Cardiac muscle cell (in vitro differentiated cells and primary cell): ENCODE measurements around the gene CLEC6A. TPM values are rescaled to one million over a fixed set of nuclear protein-coding genes. Genes with fewer than 3 reads are reported as not detected.
"Not testable (repeated sequence)": the region's sequence is repeated elsewhere in the genome, so short reads cannot be mapped to it uniquely, and the experiment has no call there.

Experiments used
- DNase-seq, 2 donors: peaks; one replicate each; pipeline versions ENCODE4 v3.0.0 to v3.0.0-alpha.2; 2010 to 2017; ENCODE audit warnings: low read depth in 1 of 2, low spot score in 1 of 2
- H3K27ac ChIP-seq: fragments of 200-600 bp; sonication (generic); 2 replicates; pipeline ENCODE4 v1.5.1; 2016
- H3K27me3 ChIP-seq: fragments of 200-600 bp; sonication (generic); 2 replicates; pipeline ENCODE4 v1.6.0; 2016; ENCODE audit warnings: control low read depth
- H3K36me3 ChIP-seq: fragments of 200-600 bp; sonication (generic); 2 replicates; pipeline ENCODE4 v1.5.1; 2016; ENCODE audit warnings: control low read depth
- H3K4me1 ChIP-seq: fragments of 200-600 bp; sonication (generic); 2 replicates; pipeline ENCODE4 v1.8.1; 2017; ENCODE audit warnings: low read depth, mild to moderate bottlenecking, mixed run types
- H3K4me3 ChIP-seq: fragments of 200-600 bp; sonication (generic); 2 replicates; pipeline ENCODE4 v1.5.1; 2016; ENCODE audit warnings: mild to moderate bottlenecking
- H3K9me3 ChIP-seq: fragments of 200-600 bp; sonication (generic); 2 replicates; pipeline ENCODE4 v1.5.1; 2017; ENCODE audit warnings: low read depth, mild to moderate bottlenecking, control low read depth
- CTCF ChIP-seq: IDR thresholded peaks from 2 replicates; pipeline ENCODE4 v1.5.1; 2012; ENCODE audit warnings: low read depth, mild to moderate bottlenecking, low read length
- polyA plus RNA-seq: library from polyadenylated mRNA; unstranded; fragments of >200 nt; fragmentation: Nextera tagmentation; extraction: Ambion mirVana; gene quantifications from 2 replicates; pipeline ENCODE4 v1.2.1, GENCODE V29; 2016
- total RNA-seq: library from RNA; depleted of rRNA; stranded (reverse); fragments of >200 nt; gene quantifications from 2 replicates; pipeline ENCODE4 v1.2.3, GENCODE V29; 2016

Gene CLEC6A
- total and polyA plus RNA-seq, 2 experiments from 2014 or later, result 0.21 TPM; not detected in 1

DNA sequence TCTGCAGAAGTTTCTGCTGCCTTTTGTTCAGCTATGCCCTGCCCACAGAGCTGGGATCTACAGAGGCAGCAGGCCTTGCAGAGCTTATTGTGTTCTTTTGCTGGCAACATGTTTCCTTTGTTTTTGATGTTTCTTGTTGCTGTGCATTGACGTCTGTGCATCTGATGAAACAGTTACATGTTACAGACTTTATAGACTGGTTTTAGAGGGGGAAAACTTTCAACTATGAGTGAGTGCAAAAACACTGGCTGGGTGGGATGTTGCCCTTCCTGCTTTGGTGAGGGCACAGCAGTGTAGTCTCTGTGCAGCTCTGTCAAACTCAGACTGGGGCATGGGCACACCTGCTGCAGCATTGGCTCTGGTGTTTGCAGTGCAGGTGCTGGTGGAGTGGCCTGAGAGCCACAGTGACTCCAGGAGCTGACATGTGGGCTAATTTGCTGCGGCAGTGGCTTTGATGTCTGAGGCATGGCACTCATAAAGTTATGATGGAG, 26.9 kb downstream of the CLEC6A start:
- Histone ChIP-seq H3K27ac (peak overlapping the region; percentile 89), H3K27me3 (no peaks in the 10 kb centered on the region), H3K36me3 (no peaks in the 10 kb centered on the region), H3K4me1 (peaks cover 16% of the 10 kb centered on the region), H3K4me3 (no peak overlapping the region), H3K9me3 (no peaks in the 10 kb centered on the region)
- DNase-seq, result no peak
- TF ChIP-seq CTCF, result no peak

DNA sequence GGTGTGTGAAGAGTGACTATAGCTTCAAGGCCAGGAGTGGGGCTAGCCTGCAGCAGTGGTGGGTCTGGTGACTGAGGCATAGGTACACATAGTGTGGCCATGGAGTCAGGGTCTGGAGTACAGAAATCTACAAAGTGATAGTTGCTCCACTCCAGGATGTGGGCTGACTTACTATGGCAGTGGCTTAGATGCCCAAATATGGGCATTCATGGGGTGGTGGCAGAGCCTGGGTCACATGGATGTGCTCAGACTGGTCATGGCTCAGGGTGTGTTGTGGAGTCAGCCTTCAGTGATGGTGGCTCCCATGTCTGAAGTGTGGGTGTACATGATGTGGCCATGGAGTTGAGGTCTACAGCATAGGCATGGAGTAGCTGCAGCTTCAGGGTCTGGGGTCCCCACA, 27.3 kb downstream of the CLEC6A start:
- H3K4me3 ChIP-seq, result no peak overlapping the region
- peak in 1 of 2 donors; percentile 6 for DNase-seq
- H3K4me1 ChIP-seq, result peaks cover 16% of the 10 kb centered on the region
- TF ChIP-seq CTCF, result no peak
- H3K27ac ChIP-seq, result peak overlapping the region; percentile 89
- no peaks in the 10 kb centered on the region for H3K9me3 ChIP-seq
- no peaks in the 10 kb centered on the region for H3K36me3 ChIP-seq
- no peaks in the 10 kb centered on the region for H3K27me3 ChIP-seq

DNA sequence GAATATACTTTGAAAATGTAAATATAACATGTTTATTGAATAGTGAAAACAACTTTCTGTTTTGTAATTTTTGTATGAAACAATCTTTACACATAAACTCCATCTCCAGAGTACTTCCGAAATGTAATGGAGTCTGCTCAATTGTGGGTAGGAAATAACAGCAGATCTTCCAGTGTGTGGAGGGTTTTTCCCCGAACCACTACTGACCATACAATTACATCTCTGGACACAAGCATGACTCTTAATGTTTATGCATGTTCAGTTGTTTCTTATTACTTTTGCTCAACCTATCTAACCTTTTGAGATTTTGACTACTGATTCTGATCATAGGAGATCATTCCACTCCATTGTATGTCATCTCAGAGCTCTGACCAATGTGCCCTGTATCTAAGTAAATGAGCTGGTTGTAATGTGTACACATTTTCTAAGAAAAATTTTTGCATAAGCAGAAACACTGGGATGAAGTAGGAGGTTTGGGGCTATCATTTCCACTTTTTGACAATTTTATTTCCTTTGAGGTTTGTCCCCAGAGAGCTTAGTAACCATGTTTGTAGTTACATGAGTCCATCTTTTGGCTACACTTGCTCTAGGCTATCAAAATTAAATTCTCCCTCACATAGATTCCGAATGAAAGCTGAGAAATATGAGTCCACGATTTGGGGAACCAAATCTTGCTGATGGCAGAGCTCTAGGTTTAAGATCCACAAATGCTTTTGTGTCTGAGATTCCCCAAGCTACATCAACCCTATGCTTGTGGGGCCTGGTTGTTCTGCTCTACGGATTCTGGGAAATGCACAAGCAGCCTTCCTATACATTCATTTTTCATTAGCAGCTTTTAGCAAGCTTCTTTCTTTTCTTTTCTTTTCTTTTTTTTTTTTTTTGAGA, 36.1 kb downstream of the CLEC6A start:
- Histone ChIP-seq H3K4me1 (no peaks in the 10 kb centered on the region), H3K9me3 (no peaks in the 10 kb centered on the region), H3K27ac (no peak overlapping the region), H3K27me3 (no peaks in the 10 kb centered on the region), H3K36me3 (no peaks in the 10 kb centered on the region), H3K4me3 (no peak overlapping the region)
- DNase-seq, result no peak
- TF ChIP-seq CTCF, result no peak

GRCh38 chr12:8493084-8493483, 37.3 kb downstream of the CLEC6A start:
- no peaks in the 10 kb centered on the region for H3K36me3 ChIP-seq

DNA sequence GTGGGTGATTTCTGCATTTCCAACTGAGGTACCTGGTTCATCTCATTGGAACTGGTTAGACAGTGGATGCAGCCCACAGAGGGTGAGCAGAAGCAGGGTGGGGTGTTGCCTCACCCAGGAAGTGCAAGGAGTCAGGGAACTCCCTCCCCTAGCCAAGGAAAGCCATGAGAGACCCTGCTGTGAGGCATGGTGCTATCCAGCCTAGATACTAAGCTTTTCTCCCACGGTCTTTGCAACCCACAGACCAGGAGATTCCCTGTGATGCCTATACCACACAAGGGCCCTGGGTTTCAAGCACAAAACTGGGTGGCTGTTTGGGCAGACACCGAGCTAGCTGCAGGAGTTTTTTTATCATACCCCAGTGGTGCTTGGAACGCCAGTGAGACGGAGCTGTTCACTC, 39.9 kb downstream of the CLEC6A start:
- H3K27ac ChIP-seq, H3K4me3 ChIP-seq, H3K36me3 ChIP-seq, DNase-seq, H3K9me3 ChIP-seq, H3K27me3 ChIP-seq, H3K4me1 ChIP-seq: not testable (repeated sequence)

More at GRCh38 chr12:8493084-8493483, 37.3 kb downstream of the CLEC6A start:
- Histone ChIP-seq H3K9me3 (no peaks in the 10 kb centered on the region), H3K4me1 (no peaks in the 10 kb centered on the region), H3K4me3 (no peak overlapping the region), H3K27me3 (no peaks in the 10 kb centered on the region), H3K27ac (no peak overlapping the region)
- no peak for TF ChIP-seq CTCF
- DNase-seq, result no peak

GRCh38 chr12:8496074-8496473, 40.3 kb downstream of the CLEC6A start:
- H3K4me3 ChIP-seq, H3K4me1 ChIP-seq, H3K9me3 ChIP-seq, H3K36me3 ChIP-seq, H3K27ac ChIP-seq, H3K27me3 ChIP-seq, DNase-seq: not testable (repeated sequence)
